ENCODE measurements around the gene FNTB. TPM values are rescaled to one million over a fixed set of nuclear protein-coding genes. Genes with fewer than 3 reads are reported as not detected.
"Not testable (repeated sequence)": the region's sequence is repeated elsewhere in the genome, so short reads cannot be mapped to it uniquely, and the experiment has no call there.

The FNTB gene
- total RNA-seq, 1 donor from 2014 or later: 5.3 TPM

DNA sequence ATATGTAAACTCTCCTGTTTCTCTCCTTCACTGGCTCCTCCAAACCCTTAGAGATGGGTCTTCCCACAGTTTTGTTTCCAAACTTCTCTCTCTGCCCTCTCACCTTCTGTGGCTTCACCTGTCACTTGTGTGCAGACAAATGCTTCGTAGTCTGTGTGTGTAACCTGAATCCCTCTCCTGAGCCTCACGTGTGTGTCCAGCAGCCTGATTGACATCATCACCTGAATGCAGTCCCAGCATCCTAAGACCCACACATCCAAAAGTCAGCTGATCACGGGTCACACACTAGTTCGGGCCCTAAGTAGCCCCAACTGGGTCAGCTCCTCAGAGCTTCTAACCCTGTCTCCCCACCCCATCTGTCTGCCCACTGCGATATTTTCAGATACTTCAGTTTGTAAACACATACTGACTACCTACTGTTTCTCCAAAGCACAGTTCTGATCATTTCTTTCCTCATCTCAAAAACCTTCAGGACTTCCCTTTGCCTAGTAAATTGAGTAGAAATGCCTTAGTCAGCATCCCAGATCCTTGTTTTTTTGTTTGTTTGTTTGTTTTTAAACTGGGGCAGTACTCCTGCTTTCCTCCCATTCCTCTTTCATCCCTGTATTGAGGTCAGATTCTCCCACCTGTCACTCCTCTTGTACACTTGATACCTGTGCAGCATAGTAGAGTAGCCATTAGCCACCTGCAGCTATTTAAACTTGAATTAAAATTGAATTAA is 23.7 kb downstream of the FNTB start:
- no peak for DNase-seq (ENCODE audit: low spot score in 2 of 2)
- no peak for FAIRE-seq

DNA sequence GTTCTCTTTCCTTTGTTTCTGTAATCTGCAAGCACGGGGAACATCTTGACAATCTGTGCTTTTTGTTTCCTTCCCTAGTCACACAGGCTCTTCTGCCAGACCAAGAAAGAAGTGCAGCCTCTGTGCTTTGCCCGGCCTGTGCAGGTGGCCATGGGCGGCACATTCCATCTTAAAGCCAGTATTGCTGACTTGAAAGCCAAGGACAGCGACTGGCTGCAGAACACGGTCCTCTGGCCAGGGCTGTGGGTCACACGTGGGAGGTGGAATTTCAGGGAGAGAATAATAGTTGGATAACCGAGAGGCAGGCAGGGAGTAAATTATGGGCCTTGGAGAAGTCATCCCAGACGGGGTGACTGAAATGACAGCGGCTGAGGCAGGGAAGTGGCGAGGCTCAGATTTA is 24.8 kb downstream of the FNTB start:
- DNase-seq (ENCODE audit: low spot score in 2 of 2) (no peak), FAIRE-seq (no peak)

DNA sequence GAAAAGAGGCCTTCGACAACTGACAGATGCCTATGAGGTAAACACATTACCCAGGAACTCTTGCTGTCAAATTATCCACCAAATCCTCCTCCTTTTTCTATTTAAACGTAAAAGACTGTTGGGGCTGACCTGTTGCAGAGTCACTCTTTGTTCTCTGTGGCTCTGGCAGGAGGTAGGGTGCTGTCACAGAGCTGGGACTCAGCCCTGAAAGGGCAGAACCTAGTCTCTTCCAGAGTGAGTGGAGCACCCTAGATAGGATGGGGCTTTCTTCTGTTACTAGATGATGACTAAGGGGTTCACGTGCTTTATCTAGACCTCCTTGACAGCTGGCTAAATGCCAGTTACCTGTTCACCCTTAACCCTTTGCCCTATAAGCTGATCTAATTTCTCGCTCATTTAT is 25.7 kb downstream of the FNTB start:
- no peak for DNase-seq (ENCODE audit: low spot score in 2 of 2)
- no peak for FAIRE-seq

DNA sequence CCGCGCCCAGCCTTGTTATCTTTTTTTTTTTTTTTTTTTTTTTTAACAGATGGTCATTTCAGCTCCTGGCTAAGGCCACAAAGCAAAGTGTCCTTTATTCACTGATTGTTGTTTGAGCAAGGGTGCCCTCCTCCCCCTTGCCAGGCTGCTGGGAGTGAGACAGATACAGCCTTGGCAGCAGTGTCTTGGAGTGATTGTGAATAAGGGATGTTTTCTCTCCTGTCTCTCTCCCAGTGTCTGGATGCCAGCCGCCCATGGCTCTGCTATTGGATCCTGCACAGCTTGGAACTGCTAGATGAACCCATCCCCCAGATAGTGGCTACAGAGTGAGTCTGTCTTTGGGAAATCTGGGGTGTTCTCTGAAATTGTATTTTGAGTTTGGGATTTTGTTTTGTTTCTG is 28.7 kb downstream of the FNTB start:
- no peak for DNase-seq (ENCODE audit: low spot score in 2 of 2)
- no peak for FAIRE-seq

DNA sequence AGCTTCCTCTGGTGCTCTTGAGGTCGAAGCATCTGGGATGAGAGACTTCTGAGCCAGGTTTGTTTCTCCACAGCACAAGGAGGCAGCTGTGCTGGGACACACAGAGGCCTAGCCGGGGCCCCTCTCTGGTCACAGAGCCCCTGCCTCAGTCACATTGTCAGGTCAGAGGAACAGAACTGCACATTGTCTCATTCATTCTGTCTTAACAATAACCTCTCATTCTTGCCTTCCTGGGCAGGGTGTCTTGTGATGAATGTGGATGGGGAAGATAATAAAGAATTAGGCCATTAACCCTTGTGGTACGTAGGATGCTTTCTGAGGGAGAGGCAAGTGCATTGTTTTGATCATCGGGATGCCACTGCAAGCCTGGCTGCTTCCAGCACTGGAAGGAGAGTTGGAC is 29.8 kb downstream of the FNTB start:
- DNase-seq (ENCODE audit: low spot score in 2 of 2) (no peak), FAIRE-seq (no peak)

DNA sequence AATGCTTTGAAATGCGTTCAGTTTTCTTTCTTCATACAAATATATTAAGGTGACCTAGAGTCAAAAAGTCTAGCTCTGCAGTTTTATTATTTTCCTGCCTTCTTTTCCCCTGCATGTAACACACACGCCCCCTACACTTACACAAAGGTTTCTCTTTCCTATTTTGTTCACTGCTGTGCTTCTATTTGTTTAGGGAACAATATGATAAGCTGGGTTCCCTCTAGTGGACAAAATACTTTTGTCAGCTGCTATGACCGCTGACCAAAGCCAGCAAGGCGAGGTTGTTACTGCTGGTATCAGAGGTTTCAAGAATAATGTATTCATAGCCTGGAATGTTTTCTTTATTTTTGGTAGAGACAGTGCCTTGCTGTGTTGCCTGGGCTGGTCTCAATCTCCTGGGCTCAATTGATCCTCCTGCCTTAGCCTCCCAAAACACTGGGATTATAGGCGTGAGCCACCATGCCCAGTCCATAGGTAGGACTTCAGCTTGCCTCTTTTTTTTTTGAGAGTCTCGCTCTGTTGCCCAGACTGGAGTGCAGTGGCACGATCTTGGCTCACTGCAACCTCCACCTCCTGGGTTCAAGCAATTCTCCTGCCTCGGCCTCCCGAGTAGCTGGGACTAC is 33.4 kb downstream of the FNTB start:
- FAIRE-seq (peak; percentile 93), DNase-seq (ENCODE audit: low spot score in 2 of 2) (peak in 1 of 2 donors; percentile 38)

DNA sequence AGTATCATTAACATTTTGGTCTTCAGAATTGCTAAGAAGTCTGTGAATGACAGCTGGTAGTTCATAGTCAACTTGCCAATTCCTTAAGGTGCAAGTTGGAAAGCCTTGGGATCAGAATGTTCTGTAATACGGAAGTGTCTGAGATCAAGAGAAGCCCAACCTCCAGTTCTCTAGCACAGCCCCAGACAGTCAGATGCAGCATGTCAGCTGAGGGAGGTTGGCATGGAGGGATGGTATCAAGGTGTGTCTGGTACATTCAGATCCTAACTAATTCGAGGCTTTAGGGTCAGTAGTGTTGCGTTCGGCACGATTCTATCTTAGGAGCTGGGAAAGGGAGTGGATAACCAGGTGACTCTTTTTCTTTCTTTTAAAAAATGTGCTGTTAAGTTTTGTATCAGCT is 38.3 kb downstream of the FNTB start:
- no peak for FAIRE-seq
- DNase-seq (ENCODE audit: low spot score in 2 of 2): no peak

DNA sequence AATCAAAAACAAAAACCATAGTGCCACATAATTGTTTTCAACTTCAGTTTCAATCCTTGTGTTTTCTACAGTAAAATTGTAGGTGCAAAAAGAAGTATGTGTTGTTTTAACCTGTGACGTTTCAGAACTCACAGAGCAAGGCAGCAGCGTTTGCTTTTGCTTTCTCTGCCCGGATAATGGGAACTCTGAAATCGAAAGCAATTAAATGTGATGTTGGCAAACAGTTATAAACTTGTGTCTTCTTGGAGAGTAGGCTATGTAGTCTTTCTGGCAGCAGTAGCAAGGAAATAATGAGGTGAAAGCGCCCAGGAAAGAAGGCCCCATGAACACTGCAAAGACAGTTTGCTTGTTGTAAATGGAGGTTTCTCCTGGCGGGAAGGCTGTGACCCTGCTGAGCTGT is 39.1 kb downstream of the FNTB start:
- FAIRE-seq: no peak
- DNase-seq (ENCODE audit: low spot score in 2 of 2): no peak

DNA sequence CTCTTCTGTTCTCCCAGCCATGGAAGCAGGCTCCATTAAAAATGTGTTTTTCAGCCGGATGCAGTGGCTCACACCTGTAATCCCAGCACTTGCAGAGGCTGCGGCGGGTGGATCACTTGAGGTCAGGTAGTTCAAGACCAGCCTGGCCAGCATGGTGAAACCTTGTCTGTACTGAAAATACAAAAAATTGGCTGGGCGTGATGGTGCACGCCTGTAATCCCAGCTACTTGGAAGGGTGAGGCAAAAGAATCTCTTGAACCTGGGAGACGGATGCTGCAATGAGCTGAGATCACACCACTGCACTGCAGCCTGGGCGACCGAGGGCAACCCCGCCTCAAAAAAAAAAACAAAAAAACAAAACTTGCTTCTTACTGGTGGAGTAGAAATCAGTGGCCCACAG is 39.8 kb downstream of the FNTB start:
- FAIRE-seq: no peak
- no peak for DNase-seq (ENCODE audit: low spot score in 2 of 2)

DNA sequence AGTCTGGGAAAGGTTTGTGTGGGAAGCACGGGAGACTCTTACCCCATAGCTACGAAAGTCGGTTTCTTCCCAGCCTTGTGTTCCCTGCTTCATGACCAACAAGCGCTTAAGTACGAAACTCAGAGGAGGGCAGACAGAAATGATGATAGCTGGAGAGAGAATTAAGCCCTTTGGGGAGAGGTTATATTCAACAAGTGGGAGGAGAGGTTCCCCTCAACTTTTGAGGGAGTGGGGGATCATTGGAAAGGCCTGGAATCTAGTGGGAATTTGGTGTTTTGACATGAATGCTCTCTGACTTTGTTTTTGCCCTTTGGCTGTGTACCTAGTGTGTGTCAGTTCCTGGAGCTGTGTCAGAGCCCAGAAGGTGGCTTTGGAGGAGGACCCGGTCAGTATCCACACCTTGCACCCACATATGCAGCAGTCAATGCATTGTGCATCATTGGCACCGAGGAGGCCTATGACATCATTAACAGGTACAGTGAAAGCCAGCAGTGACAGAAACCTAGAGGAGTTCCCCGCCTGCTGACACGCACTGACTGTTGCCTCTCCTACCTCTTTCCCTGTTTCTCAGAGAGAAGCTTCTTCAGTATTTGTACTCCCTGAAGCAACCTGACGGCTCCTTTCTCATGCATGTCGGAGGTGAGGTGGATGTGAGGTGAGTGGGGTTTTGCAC is 40.6 kb downstream of the FNTB start:
- no peak for FAIRE-seq
- no peak for DNase-seq (ENCODE audit: low spot score in 2 of 2)

DNA sequence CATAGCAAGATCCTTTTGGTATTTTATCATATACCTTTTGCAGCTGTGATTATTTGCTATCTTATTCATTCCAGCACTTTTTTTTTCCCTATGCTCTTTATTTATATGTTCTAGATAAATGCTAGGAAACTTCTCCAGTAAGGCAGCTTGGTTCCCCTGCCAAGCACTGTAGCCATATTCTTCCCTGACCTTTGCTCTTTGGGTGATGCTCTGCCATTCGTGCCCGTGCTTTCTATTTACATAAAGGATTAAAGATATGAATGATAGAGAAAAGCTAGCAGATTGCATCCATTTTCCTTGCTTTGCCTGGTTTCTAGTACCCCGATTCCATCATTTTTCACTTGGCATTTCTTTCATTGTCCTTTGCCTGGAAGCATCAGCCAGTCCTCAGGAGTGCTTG is 42.2 kb downstream of the FNTB start:
- no peak for DNase-seq (ENCODE audit: low spot score in 2 of 2)
- no peak for FAIRE-seq

DNA sequence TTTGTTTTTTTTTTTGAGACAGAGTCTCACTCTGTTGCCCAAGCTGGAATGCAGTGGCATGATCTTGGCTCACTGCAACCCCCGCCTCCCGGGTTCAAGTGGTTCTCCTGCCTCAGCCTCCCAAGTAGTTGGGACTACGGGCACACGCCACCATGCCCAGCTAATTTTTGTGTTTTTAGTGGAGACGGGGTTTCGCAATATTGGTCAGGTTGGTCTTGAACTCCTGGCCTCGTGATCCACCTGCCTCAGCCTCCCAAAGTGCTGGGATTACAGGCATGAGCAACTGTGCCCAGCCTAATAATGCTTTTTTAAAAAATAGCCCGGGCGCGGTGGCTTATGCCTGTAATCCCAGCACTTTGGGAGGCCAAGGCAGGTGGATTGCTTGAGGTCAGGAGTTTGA is 44.6 kb downstream of the FNTB start:
- DNase-seq (ENCODE audit: low spot score in 2 of 2); FAIRE-seq: not testable (repeated sequence)

DNA sequence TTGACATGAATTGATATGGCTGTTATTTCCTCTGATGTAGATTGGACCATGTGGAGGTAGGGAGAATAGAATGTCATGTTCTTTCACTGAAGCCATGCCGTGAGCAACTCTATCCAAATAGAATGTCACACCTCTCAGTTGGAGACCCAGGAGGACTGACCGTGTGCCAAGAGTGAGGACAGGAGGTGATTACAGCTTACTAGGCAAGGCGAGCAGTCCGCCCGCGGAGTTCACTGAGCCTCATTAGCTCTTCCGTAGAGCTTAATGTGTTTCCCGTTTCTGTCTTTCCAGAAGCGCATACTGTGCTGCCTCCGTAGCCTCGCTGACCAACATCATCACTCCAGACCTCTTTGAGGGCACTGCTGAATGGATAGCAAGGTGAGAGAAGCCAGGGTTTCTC is 45.6 kb downstream of the FNTB start:
- no peak for DNase-seq (ENCODE audit: low spot score in 2 of 2)
- FAIRE-seq: no peak

DNA sequence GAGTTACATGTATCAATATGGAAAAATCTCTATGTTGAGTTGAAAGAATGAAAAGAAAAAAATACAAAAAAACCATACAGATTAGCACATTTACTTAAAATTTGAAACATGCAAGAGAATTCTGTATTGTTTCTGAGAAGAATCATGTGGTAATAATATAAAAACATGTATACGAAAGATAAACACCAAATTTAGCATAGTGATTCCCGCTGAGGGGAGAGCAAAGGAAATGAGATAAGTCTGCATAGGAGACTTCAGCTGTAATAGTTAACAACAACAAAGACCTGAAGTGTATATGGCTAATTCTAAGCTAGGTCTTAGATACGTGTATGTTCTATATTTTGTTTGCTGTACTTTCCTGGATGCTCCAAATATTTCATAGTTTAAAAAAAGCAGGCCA is 46.5 kb downstream of the FNTB start:
- no peak for FAIRE-seq

DNA sequence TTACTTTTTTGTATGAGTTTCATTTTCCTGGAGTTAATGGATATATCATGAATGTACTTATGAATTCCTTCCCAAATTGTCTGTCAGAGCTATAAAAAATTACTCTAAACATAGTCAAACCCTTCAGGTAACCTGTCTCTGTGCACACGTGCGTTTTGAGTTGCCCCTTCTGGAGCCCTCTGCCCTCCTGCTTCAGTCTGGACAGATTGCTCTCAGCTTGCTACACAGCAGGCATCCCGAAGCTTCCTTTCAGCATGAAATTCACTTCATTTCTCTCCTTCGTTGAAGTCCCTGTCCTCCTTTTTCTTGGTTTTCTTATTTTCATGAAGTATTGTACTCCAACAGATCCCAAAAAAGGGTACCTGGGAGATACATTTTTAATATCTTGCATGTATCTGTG is 47.3 kb downstream of the FNTB start:
- FAIRE-seq (no peak), DNase-seq (ENCODE audit: low spot score in 2 of 2) (no peak)

More for the DNA sequence above, 46.5 kb downstream of the FNTB start:
- no peak for DNase-seq (ENCODE audit: low spot score in 2 of 2)

DNA sequence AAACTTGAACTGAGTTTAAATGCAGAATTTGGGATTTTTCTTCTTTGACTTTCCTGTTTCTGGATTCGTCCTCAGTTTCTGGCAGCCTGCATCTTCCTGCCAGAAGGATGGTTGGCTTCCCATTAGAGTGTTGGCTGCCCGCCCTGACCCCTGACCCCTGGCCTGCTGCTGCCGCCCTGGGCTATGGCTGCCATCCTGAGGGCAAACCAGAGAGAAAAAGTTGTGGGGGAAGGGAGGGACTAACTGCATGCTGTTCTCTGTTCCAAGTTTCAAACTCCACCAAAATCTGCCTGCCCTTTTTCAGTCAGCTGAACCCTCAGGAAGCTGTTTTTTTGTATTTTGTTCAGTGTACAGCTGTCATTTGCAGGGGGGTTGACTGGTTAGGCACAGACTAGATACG is 48.4 kb downstream of the FNTB start:
- peak in 1 of 2 donors; percentile 38 for DNase-seq (ENCODE audit: low spot score in 2 of 2)
- no peak for FAIRE-seq

DNA sequence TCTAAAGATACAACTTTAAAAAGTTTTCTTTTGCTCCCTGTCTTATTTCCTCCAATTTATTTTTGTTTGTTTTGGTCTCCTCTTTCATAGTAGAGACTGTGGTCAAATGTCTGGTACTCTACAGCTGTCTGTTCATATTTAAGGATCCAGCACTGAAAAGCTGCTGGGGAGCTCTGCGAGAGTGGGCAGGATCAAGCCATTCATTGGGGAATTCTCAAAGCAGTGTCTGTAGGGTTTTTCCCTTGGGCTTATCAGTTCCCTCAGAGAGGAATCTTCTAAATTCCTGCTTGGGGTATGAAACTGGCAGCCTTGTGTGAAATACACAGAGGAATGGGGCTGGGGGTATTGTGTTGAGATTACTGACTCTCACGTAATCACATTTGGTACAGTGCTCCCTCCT is 52.3 kb downstream of the FNTB start:
- DNase-seq (ENCODE audit: low spot score in 2 of 2) (no peak), FAIRE-seq (no peak)

DNA sequence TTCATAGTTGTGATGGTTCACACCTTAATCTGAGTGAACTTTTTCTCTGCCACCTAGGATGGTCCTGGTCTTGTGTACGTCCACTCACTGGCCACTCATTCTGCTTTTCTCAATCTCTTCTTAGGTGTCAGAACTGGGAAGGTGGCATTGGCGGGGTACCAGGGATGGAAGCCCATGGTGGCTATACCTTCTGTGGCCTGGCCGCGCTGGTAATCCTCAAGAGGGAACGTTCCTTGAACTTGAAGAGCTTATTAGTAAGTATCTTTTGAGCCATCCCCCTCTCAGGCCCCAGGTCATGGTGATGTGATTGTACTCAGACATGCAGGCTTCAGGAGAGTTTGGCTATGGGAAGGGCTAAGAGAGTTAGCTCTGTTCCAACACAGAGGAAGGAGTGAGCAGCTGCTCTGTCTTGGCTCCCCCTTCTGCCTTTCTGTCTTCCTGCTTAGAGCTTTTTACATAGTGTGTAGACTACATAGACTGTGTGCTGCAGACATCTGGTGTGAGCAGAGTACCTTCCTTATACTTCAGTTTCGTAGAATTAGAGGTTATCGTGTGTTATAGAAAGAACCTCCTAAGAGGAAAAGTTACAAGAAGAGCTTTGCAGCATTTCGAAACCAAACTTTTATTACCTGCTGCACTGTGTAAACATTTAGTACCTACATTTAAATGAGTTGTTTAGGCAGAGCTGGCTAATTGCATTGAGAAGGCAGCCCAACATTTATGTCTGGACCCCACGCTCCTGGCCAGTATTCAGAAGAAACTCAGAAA is 54.2 kb downstream of the FNTB start:
- no peak for FAIRE-seq

DNA sequence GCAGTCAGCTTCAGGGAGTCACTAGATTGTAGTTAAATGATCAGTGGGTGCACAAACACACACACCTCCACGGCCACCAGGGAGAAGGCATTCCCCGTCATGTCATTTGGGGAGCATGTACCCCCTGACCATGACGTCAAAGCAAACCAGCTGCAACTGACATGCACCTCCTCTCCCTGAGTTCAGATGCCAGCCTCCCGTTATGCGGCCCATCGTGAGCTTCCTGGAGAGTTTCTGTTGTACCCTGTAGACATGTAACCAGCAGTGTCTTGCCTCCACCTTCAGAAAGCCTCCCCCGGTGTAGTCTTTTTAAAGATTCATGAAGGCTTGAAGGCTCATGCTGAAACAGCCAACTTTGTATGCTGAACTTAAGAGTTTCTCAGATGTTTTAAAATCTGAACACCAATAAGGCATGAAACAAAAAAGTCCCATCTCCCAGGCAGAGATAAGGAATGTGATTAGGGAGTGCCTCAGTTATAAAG is 54.8 kb downstream of the FNTB start:
- FAIRE-seq (no peak), DNase-seq (ENCODE audit: low spot score in 2 of 2) (no peak)

More for the DNA sequence above, 54.2 kb downstream of the FNTB start:
- DNase-seq (ENCODE audit: low spot score in 2 of 2): no peak

DNA sequence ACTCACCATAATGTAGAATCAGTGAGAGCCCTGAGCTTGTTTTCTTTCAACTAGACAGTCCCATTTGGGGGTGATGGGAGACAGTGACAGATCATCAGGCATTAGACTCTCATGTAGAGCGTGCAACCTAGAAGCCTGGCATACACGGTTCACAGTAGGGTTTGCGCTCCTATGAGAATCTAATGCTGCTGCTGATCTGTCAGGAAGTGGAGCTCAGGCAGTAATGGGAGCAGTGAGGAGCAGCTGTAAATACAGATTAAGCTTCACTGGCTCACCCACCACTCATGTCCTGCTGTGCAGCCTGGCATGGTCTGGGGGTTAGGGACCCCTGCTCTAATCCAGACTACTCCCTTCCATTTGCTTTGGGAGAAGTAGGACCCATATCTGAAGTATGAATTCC is 55.6 kb downstream of the FNTB start:
- FAIRE-seq (no peak), DNase-seq (ENCODE audit: low spot score in 2 of 2) (no peak)

Measured in frontal cortex (tissue), 4 donors.